Endothelial cell (in vitro differentiated cells): ENCODE data around the gene FOXA2. TPM values are rescaled to one million over a fixed set of nuclear protein-coding genes. Genes with fewer than 3 reads are reported as not detected.
"Not testable (repeated sequence)": the region's sequence is repeated elsewhere in the genome, so short reads cannot be mapped to it uniquely, and the experiment has no call there.

Experiments
- DNase-seq: peaks from one replicate; pipeline ENCODE4 v3.0.0; 2021; ENCODE audit warnings: low spot score
- H3K27ac Mint-ChIP-seq: one replicate; pipeline ENCODE4 v1.8.0; 2021; ENCODE audit warnings: mixed read lengths, inconsistent platforms; ENCODE audit not compliant: unreplicated experiment
- H3K27me3 Mint-ChIP-seq: one replicate; pipeline ENCODE4 v1.8.0; 2021; ENCODE audit warnings: mild to moderate bottlenecking, moderate library complexity, mixed read lengths, inconsistent platforms; ENCODE audit not compliant: unreplicated experiment
- H3K36me3 Mint-ChIP-seq: one replicate; pipeline ENCODE4 v1.8.0; 2021; ENCODE audit warnings: mild to moderate bottlenecking, low read depth, mixed read lengths, inconsistent platforms; ENCODE audit not compliant: unreplicated experiment
- H3K4me1 Mint-ChIP-seq: one replicate; pipeline ENCODE4 v1.8.0; 2021; ENCODE audit warnings: mild to moderate bottlenecking, mixed read lengths, inconsistent platforms; ENCODE audit not compliant: unreplicated experiment
- H3K4me3 Mint-ChIP-seq: one replicate; pipeline ENCODE4 v1.8.0; 2021; ENCODE audit warnings: mild to moderate bottlenecking, mixed read lengths, inconsistent platforms; ENCODE audit not compliant: unreplicated experiment
- H3K9me3 Mint-ChIP-seq: one replicate; pipeline ENCODE4 v1.8.0; 2021; ENCODE audit warnings: mixed read lengths, inconsistent platforms; ENCODE audit not compliant: unreplicated experiment
- CTCF ChIP-seq: fragments of 200-600 bp; sonication (generic); IDR thresholded peaks from one replicate; pipeline ENCODE4 v1.5.0; 2021; ENCODE audit warnings: antibody characterized with exemption; ENCODE audit not compliant: unreplicated experiment
- total RNA-seq: library from RNA; stranded (reverse); fragmentation: NEBNext Ultra II Directional; extraction: Animal tissue kit (Norgen Biotek cat#: 25700); gene quantifications from one replicate; pipeline ENCODE4 v1.2.1, GENCODE V29; 2021; ENCODE audit not compliant: unreplicated experiment

The FOXA2 gene
- total RNA-seq, 1 donor from 2014 or later = 0.59 TPM

- H3K36me3 Mint-ChIP-seq = no peaks in the 10 kb centered on the region
- H3K27ac Mint-ChIP-seq = no peak overlapping the region
- no peaks in the 10 kb centered on the region for H3K9me3 Mint-ChIP-seq
- peaks cover 4% of the 10 kb centered on the region for H3K27me3 Mint-ChIP-seq
- DNase-seq = no peak
- H3K4me3 Mint-ChIP-seq = no peak overlapping the region
- TF ChIP-seq CTCF = no peak
- H3K4me1 Mint-ChIP-seq = peaks cover 9% of the 10 kb centered on the region
Measured at GRCh38 chr20:22554391-22554790, 30.0 kb downstream of the FOXA2 start.

GRCh38 chr20:22550514-22550913 lies 33.9 kb downstream of the FOXA2 start:
- DNase-seq, H3K36me3 Mint-ChIP-seq, H3K4me3 Mint-ChIP-seq, H3K27me3 Mint-ChIP-seq, H3K27ac Mint-ChIP-seq, H3K9me3 Mint-ChIP-seq: not testable (repeated sequence)
- peaks cover 15% of the 10 kb centered on the region for H3K4me1 Mint-ChIP-seq

- H3K9me3 Mint-ChIP-seq = no peaks in the 10 kb centered on the region
- no peak for DNase-seq
- H3K4me1 Mint-ChIP-seq = peaks cover 15% of the 10 kb centered on the region
- H3K4me3 Mint-ChIP-seq = no peak overlapping the region
- peaks cover 2% of the 10 kb centered on the region for H3K27me3 Mint-ChIP-seq
- H3K27ac Mint-ChIP-seq = no peak overlapping the region
- H3K36me3 Mint-ChIP-seq = no peaks in the 10 kb centered on the region
- no peak for TF ChIP-seq CTCF
Measured at GRCh38 chr20:22548040-22548439, 36.3 kb downstream of the FOXA2 start.

GRCh38 chr20:22546344-22546743 lies 38.0 kb downstream of the FOXA2 start:
- no peak for TF ChIP-seq CTCF
- no peaks in the 10 kb centered on the region for H3K27me3 Mint-ChIP-seq
- no peak overlapping the region for H3K27ac Mint-ChIP-seq
- H3K4me3 Mint-ChIP-seq = no peak overlapping the region
- no peaks in the 10 kb centered on the region for H3K36me3 Mint-ChIP-seq
- DNase-seq = no peak
- no peaks in the 10 kb centered on the region for H3K9me3 Mint-ChIP-seq
- H3K4me1 Mint-ChIP-seq = peaks cover 15% of the 10 kb centered on the region

- peaks cover 15% of the 10 kb centered on the region for H3K4me1 Mint-ChIP-seq
- no peaks in the 10 kb centered on the region for H3K36me3 Mint-ChIP-seq
- H3K27me3 Mint-ChIP-seq = no peaks in the 10 kb centered on the region
- no peak for DNase-seq
- TF ChIP-seq CTCF = no peak
- no peaks in the 10 kb centered on the region for H3K9me3 Mint-ChIP-seq
- H3K4me3 Mint-ChIP-seq = no peak overlapping the region
- no peak overlapping the region for H3K27ac Mint-ChIP-seq
Measured at GRCh38 chr20:22545045-22545444, 39.3 kb downstream of the FOXA2 start.

- Mint-ChIP-seq H3K36me3 (no peaks in the 10 kb centered on the region), H3K9me3 (no peaks in the 10 kb centered on the region), H3K27me3 (no peaks in the 10 kb centered on the region), H3K27ac (no peak overlapping the region), H3K4me3 (no peak overlapping the region), H3K4me1 (peaks cover 15% of the 10 kb centered on the region)
- TF ChIP-seq CTCF = no peak
- DNase-seq = no peak
Measured at GRCh38 chr20:22544462-22544861, 39.9 kb downstream of the FOXA2 start.
